Measurements from ENCODE around the gene NIM1K. TPM values are rescaled to one million over a fixed set of nuclear protein-coding genes. Genes with fewer than 3 reads are reported as not detected.

NIM1K gene
- total RNA-seq, 1 donor from 2014 or later: 0.67 TPM

DNA sequence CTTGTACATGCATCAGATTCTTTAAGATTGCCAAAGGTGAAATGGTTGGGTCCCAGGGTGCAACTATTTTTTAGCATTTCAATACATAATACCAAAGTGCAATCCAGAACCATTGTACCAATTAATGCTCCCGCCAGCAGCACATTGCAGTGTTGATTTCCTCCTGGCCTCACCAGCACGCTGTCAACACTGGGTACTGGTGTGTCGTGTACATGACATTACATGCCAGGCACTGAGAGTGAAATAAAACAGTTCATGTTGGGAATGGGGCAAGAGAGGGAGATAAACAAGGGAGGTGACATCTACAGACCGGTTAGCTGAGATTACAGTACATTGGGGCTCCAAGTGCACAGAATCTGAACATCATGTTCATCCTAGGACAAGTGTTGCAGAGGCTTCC, 83.4 kb downstream of the NIM1K start:
- Mint-ChIP-seq H3K9me3 (ENCODE audit: low read depth) (no peaks in the 10 kb centered on the region), H3K4me3 (ENCODE audit: unreplicated experiment) (no peak overlapping the region), H3K27me3 (ENCODE audit: low read depth) (peaks cover 26% of the 10 kb centered on the region), H3K36me3 (ENCODE audit: low read depth) (no peaks in the 10 kb centered on the region), H3K4me1 (ENCODE audit: low read depth) (no peaks in the 10 kb centered on the region), H3K27ac (ENCODE audit: unreplicated experiment) (no peak overlapping the region)
- TF ChIP-seq, protein P1, sequence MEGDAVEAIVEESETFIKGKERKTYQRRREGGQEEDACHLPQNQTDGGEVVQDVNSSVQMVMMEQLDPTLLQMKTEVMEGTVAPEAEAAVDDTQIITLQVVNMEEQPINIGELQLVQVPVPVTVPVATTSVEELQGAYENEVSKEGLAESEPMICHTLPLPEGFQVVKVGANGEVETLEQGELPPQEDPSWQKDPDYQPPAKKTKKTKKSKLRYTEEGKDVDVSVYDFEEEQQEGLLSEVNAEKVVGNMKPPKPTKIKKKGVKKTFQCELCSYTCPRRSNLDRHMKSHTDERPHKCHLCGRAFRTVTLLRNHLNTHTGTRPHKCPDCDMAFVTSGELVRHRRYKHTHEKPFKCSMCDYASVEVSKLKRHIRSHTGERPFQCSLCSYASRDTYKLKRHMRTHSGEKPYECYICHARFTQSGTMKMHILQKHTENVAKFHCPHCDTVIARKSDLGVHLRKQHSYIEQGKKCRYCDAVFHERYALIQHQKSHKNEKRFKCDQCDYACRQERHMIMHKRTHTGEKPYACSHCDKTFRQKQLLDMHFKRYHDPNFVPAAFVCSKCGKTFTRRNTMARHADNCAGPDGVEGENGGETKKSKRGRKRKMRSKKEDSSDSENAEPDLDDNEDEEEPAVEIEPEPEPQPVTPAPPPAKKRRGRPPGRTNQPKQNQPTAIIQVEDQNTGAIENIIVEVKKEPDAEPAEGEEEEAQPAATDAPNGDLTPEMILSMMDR (IDR thresholded peaks at IDR 0.05): no peak
- DNase-seq (ENCODE audit: low spot score): no peak

DNA sequence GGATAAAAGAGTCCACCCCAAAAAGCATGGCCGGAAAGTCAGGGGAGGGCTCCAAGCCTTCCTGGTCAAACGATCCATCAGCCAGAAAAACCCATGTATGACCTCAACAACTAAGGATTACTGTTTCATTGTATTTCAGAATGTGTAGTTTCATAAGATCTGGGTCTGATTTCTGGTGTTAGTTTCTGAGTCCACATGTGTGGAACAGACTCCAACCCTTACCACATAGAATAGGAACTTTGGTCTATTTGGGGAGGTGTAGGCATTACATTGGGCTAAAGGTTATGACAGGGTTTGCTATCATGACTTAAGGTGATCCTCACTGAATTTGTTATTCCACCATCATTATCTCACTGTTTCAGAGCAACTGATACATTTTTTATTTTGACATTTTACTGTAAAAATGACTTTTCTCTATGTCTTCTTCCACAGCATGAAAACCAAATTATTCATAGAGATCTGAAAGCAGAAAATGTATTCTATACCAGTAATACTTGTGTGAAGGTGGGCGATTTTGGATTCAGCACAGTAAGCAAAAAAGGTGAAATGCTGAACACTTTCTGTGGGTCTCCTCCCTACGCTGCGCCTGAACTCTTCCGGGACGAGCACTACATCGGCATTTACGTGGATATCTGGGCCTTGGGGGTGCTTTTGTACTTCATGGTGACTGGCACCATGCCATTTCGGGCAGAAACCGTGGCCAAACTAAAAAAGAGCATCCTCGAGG, 87.7 kb downstream of the NIM1K start:
- Mint-ChIP-seq H3K27ac (ENCODE audit: unreplicated experiment) (no peak overlapping the region), H3K9me3 (ENCODE audit: low read depth) (no peaks in the 10 kb centered on the region), H3K4me3 (ENCODE audit: unreplicated experiment) (no peak overlapping the region), H3K36me3 (ENCODE audit: low read depth) (no peaks in the 10 kb centered on the region), H3K4me1 (ENCODE audit: low read depth) (no peaks in the 10 kb centered on the region), H3K27me3 (ENCODE audit: low read depth) (peaks cover 13% of the 10 kb centered on the region)
- DNase-seq (ENCODE audit: low spot score): no peak
- TF ChIP-seq, protein P1 (IDR thresholded peaks at IDR 0.05): no peak

- no peaks in the 10 kb centered on the region for H3K9me3 Mint-ChIP-seq (ENCODE audit: low read depth)
- no peak overlapping the region for H3K4me3 Mint-ChIP-seq (ENCODE audit: unreplicated experiment)
- TF ChIP-seq, protein P1 (IDR thresholded peaks at IDR 0.05): no peak
- no peak overlapping the region for H3K27ac Mint-ChIP-seq (ENCODE audit: unreplicated experiment)
- H3K36me3 Mint-ChIP-seq (ENCODE audit: low read depth): peaks cover 7% of the 10 kb centered on the region
- H3K4me1 Mint-ChIP-seq (ENCODE audit: low read depth): no peaks in the 10 kb centered on the region
- no peak for DNase-seq (ENCODE audit: low spot score)
- peaks cover 4% of the 10 kb centered on the region for H3K27me3 Mint-ChIP-seq (ENCODE audit: low read depth)
Observed at GRCh38 chr5:43281840-43282658, 90.0 kb downstream of the NIM1K start.

GRCh38 chr5:43286623-43287022, 94.6 kb downstream of the NIM1K start:
- Mint-ChIP-seq H3K9me3 (ENCODE audit: low read depth) (no peaks in the 10 kb centered on the region), H3K27me3 (ENCODE audit: low read depth) (no peaks in the 10 kb centered on the region)
- DNase-seq (ENCODE audit: low spot score): no peak

DNA sequence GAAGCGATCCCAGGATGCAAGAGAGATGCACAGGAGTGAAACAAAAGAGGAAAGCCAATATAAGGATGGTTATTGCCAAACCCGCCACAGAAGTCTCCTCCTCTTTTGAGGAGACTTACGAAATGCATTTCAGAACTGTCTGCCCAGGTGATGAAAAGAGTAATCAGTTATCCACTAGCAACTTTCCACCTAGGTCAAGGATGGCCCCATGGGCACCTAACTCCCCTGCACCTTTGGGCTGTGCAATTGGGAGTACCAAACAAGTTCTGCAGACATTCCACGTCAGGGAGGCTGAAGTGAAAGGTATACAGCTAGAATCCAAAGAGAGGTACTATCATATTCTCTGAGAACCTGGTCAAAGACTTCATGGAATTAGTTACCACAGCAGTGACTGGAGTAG, 95.5 kb downstream of the NIM1K start:
- no peak for DNase-seq (ENCODE audit: low spot score)
- Mint-ChIP-seq H3K27me3 (ENCODE audit: low read depth) (no peaks in the 10 kb centered on the region), H3K36me3 (ENCODE audit: low read depth) (peaks cover 30% of the 10 kb centered on the region), H3K27ac (ENCODE audit: unreplicated experiment) (no peak overlapping the region), H3K4me1 (ENCODE audit: low read depth) (no peaks in the 10 kb centered on the region), H3K9me3 (ENCODE audit: low read depth) (no peaks in the 10 kb centered on the region), H3K4me3 (ENCODE audit: unreplicated experiment) (no peak overlapping the region)
- TF ChIP-seq, protein P1 (IDR thresholded peaks at IDR 0.05): no peak

More at GRCh38 chr5:43286623-43287022, 94.6 kb downstream of the NIM1K start:
- Mint-ChIP-seq H3K36me3 (ENCODE audit: low read depth) (peaks cover 26% of the 10 kb centered on the region), H3K27ac (ENCODE audit: unreplicated experiment) (no peak overlapping the region), H3K4me3 (ENCODE audit: unreplicated experiment) (no peak overlapping the region), H3K4me1 (ENCODE audit: low read depth) (no peaks in the 10 kb centered on the region)
- TF ChIP-seq, protein P1 (IDR thresholded peaks at IDR 0.05): no peak

All from chondrocyte (in vitro differentiated cells).